Activated CD8-positive, alpha-beta memory T cell treated with anti-CD3 and anti-CD28 coated beads, Interleukin-2, amount 50 U/mL, for 24 hours (primary cell): Measurements from ENCODE around the gene ACTL6B.
"Not testable (repeated sequence)": the region's sequence is repeated elsewhere in the genome, so short reads cannot be mapped to it uniquely, and the experiment has no call there.

Experiments used
- DNase-seq: peaks from one replicate; pipeline ENCODE4 v3.0.0-alpha.2; 2020; ENCODE audit errors: extremely low read depth

The ACTL6B gene

GRCh38 chr7:100671353-100672327 is 15.4 kb upstream of the ACTL6B start:
- DNase-seq, result no peak

- no peak for DNase-seq
These were observed 13.8 kb upstream of the ACTL6B start for GRCh38 chr7:100670074-100670473.

DNA sequence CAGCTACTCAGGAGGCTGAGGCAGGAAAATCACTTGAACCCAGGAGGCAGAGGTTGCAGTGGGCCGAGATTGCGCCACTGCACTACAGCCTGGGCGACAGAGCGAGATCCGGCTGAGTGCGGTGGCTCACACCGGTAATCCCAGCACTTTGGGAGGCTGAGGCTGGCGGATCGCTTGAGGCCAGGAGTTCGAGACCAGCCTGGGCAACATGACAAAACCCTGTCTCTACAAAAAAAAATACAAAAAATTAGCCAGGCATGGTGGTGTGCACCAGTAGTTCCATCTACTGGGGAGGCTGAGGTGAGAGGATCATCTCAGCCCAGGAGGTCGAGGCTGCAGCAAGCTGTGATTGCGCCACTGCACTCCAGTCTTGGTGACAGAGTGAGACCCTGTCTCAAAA is 12.9 kb upstream of the ACTL6B start:
- not testable (repeated sequence) for DNase-seq

- DNase-seq, result no peak
These were observed 11.8 kb upstream of the ACTL6B start for GRCh38 chr7:100668069-100668449.

- no peak for DNase-seq
These were observed 11.3 kb upstream of the ACTL6B start for GRCh38 chr7:100667331-100668068.

DNA sequence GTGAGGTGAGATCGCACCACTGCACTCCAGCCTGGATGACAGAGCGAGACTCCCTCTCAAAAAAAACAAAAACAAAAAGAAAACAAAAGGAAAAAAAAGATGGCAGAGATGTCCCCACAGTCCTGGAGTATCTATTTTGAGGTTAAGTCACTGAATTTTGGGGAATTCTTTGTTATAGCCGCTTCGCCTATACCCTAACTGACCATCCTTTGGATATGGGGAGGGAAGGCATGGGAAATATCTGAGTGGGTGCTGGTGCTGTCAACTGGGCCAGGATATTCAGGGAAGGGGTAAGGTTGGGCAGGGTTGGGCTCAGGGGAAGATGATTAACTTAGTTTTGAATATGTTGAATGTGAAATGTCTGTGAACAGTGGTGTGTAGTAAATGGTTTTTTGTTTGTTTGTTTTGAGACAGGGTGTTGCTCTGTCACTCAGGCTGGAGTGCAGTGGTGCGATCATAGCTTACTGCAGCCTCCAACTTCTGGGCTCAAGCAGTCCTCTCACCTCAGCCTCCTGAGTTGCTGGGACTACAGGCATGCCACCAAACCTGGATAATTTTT is 9.0 kb upstream of the ACTL6B start:
- no peak for DNase-seq

- not testable (repeated sequence) for DNase-seq
These were observed 6.0 kb upstream of the ACTL6B start for GRCh38 chr7:100662194-100662776.

DNA sequence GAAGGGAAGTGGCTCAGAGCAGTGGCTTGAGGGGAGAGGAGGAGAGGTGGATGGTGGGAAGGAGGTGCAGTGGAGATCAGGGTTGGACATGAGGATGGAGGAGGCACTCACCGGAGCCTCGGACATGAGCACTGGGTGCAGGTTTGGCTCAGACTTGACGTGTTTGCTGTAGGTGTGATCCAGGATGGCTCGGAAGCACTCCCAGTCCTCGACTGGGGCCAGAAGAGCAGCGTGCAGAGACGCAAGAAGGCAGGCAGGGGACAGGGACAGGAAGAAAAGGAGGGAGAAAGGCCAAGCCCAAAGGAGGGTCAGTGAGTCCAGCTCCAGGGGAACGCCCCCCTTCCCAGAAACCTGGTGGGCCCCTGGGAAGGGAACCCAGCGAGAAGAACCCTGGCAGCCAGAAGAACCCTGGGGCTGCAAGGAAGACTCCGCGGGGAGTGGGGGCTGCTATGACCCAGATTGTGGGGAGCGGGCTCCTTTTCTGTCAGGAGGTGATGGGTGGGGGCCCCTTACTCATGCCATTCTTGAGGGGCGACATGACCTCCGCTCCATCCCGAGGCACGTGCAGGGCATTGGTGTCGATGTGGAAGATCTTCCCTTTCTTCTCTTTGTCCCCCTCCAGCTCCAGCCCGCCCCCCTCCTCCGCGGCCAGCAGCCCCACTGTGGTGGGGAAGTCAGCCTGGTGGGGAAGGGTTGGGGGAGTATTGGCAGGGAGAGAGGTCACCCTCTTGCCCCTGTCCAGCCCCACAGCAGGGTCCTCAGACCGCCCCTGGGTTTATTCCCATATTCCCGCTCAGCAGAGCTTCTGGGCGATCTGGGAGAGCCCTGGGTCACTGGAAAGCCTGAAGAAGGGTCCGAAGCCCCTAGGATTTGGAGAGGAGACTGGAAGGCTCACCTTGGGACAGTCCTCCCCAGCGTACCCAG is 1.1 kb downstream of the ACTL6B start:
- no peak for DNase-seq

DNA sequence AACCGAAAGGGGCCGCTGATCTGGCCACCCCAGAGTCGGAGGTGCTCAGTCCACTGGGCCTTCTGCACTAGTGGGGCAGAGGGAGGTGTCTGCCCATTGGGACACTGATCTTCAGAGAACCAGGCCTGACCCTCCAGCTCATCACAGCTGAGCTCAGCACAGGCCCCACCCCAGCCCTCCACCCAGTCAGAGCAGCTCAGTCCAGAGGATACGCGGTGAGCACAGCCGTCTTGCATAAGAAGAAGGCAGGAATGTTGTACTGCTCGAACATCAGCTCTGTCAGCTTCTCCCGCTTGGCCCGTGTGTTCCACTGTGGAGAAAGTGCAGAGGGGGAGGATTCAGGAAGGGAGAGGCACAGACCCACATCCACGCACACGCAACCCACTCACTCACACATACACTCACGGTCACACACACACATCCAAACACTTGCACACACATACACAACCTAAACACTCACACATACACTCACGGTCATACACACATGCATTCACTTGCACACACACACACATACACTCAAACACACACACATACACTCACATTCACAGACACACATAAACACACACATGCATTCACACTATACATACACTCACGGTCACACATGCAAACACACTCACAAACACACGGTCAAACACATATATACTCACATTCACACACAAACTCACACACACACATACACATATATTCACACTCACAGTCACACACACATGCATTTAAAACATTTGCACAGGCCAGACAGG is 6.3 kb downstream of the ACTL6B start:
- DNase-seq, result no peak

DNA sequence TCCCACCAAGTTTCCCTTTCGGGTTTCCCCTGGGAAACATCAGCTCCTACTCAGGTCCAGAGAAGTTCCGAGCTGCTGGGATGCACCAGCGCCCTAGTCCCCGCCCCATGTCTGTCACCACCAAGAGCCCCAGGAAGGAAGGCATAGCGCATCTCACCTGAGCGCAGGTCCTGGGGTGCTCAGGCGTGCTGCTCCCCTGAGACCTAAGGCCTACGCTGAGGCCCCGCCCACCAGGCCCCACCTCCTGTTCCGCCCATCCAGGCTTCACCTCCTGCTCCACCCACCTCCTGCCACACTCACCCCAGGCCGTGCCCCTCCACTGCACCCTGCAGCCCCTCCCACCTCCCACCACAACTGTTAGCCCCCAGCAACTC is 13.7 kb downstream of the ACTL6B start:
- DNase-seq, result no peak

GRCh38 chr7:100641860-100642533 is 14.3 kb downstream of the ACTL6B start:
- no peak for DNase-seq

GRCh38 chr7:100641463-100641859 is 14.8 kb downstream of the ACTL6B start, which contains the start of gene TFR2:
TFR2 (minus strand) TSS chr7:100641552; CDS start chr7:100641509, 43 bp downstream.
- no peak for DNase-seq

DNA sequence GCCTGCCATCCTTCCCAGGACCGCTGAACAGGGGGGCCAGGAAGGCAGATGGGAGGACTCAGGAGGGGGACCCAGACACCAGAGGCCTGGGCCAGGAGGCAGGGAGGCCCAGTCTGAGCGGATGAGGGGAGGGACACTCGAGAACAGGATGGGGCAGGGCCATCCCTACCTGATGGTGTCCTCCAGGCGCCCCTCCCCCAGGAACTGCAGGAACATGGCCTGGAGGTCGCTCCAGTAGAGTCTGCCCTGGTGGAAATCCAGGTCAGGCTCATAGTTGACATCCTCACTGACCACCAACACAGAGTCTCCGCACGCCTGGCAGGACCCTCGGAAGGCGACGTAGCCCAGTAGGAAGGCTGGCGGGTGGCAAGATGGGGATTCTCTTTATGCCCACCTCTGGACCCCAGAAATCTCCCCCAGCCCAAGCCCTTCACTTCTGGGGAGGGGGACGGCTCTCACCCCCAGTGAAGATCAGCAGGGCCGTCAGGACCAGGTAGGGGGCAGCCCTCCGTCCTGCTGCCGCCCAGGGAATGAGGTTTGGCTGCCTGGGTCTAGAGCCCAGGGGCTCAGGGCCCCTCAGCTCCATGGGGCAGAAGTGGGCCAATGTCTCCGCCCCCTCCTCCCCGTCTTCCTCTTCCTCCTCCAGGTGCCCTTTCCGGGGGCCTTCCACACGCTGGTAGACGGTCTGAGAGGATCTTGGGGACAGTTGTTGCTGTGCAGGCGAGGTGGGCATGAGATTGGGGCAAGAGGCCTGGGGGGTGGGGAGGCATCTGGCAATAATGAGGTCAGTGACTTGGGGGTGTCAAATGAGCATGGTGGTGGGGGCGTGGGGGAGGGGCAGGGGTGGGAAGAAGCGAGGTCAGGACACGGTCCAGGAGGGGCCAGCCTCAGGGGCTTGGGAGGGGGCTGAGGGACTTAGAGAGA is 15.5 kb downstream of the ACTL6B start:
- no peak for DNase-seq

DNA sequence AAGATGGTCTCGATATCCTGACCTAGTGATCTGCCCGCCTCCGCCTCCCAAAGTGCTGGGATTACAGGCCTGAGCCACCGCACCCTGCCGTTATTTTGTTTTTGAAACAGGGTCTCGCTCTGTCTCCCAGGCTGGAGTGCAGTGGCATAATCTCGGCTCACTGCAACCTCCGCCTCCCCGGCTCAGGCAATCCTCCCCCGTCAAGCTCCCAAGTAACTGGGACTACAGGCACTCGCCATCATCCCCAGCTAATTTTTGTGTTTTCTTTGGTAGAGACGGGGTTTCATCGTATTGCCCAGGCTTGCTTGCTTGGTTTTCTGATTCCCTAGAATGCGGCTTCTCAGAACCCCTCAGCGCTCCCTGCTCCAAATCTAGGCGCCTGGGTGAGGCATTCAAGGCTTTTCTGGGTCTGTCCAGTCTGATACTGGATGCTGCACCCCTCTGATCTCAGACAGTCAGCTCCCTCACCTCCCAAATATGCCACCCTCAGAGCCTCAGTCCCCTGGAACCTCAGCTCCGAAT is 16.2 kb downstream of the ACTL6B start:
- DNase-seq, result no peak

DNA sequence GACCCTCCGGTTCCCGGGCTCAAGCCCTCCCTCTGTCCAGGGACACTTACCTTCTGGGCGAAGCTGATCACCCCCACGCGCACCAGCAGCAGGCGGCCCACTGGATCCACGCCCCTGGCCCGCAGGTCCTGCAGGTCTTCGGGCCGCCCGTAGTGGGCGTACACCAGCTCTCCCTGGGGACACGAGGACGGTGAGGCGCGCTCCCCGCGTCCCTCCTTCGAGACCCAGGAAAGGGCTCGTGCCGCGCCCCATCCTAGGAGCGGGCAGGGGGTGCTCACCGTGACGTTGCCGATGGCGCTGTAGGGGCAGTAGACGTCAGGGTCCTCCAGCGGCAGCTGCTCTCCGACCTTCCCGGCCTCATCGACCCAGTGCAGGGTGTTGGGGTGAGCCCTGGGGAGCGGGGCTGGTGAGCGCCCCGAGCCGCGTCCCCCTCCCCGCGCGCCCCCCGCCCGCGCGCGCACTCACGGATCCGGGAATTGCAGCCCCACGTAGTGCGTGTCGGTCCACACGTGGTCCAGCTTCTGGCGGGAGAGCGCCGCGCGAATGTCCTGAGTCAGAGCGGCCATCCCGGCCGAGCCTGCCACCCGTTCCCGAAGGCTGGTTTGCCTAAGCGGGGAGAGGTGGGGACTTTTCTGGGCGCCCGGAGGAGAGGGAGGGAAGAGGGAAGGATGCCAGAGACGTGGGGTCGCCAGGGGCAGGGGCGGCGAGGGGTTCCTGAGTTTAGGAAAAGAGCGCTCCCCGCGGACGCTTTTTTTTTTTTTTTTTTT is 23.1 kb downstream of the ACTL6B start:
- no peak for DNase-seq

GRCh38 chr7:100630066-100630465 is 26.2 kb downstream of the ACTL6B start:
- no peak for DNase-seq

DNA sequence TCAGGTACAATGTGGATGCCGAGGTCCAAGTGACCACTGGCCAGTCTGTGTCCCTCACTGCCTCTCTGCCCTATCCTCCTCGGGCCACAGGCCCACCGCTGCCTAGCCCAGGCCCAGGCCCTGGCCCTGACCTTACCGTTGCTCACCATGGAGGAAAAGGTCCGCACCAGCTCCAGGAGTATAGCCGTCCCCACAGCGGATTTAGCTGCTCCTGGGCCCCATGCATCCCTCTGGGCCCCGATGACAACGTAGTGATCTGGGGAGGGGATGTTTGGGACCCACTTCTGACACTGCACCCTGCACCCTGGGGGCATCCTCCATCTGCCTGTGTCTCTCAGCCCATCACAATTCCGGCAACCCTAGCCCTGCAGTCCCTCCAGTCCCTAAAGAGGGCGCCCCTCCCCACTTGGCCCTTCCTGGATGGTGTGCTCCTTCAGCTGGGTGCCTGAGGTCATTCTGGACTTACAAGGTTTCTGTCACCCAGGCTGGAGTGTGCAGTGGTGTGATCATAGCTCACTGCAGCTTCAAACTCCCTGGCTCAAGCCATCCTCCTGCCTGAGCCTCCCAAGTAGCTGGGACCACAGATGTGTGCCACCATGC is 27.0 kb downstream of the ACTL6B start:
- no peak for DNase-seq
